H1 (cell line): ENCODE measurements around the gene ARMC9. TPM values are rescaled to one million over a fixed set of nuclear protein-coding genes. Genes with fewer than 3 reads are reported as not detected.

ENCODE experiments used
- JUN ChIP-seq: IDR thresholded peaks from 2 replicates; pipeline ENCODE4 v1.6.1; 2011; ENCODE audit warnings: low read depth, mild to moderate bottlenecking, improper control_type of control experiment, low read length
- polyA plus RNA-seq, 7 experiments: library from polyadenylated mRNA; depleted of rRNA in 3 of 7; stranded (reverse) in 5 of 7; unstranded in 2 of 7; fragments of >200 nt in 5 of 7; fragments of 200-250 nt in 2 of 7; gene quantifications; 1 replicate in 5 of 7; 2 replicates in 1 of 7; 4 replicates in 1 of 7; pipeline versions ENCODE4 v1.2.1 to v1.2.3, GENCODE V29; 2011 to 2013; ENCODE audit warnings: missing spikeins in 2 of 7, mixed read lengths in 2 of 7
- total RNA-seq: library from RNA; stranded (reverse); fragmentation: NEBNext Ultra II Directional; extraction: Animal tissue kit (Norgen Biotek cat#: 25700); gene quantifications from 2 replicates; pipeline ENCODE4 v1.2.1, GENCODE V29; 2021

ARMC9 gene
- total and polyA plus RNA-seq, 2 of the 8 experiments (the other 6 are each of a cell fraction or from before 2014, with no cell fraction given) = 23.2 to 36.1 TPM

DNA sequence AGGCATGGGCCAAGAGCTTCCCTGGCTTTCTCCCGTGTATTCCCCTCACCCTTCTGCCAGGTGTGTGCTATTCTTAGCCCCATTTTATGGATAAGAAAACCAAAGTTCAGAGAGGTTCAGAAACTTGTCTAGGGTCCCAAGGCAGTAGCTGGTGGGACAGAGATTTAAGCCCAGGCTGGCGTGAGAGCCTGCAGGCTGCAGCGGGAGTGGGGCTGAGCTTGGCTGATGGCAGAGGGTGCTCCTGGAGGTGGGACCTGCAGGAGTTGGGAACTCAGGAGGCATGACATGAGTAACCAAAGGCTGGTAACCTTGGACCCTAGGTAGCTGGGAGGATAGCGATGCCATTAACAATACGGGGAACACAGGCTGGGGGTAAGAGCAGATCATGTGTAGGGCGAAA is 109.8 kb downstream of the ARMC9 start (continued):
- no peak for TF ChIP-seq JUN
- TF ChIP-seq, all 59 proteins: peak for 0
